ENCODE measurements around the gene C2orf49.
A peak's percentile ranks its signal among the peaks of the same experiment; 100 is the strongest.

Gene C2orf49

GRCh38 chr2:105337122-105338019 is at the start of gene C2orf49:
TSS of gene C2orf49 (plus strand) at chr2:105337540. CDS start at chr2:105337588, 48 bp downstream.
- peak; percentile 71 for DNase-seq (ENCODE audit: low read depth)

GRCh38 chr2:105287692-105288091 is 49.6 kb upstream of the C2orf49 start:
- DNase-seq (ENCODE audit: low read depth): no peak

DNA sequence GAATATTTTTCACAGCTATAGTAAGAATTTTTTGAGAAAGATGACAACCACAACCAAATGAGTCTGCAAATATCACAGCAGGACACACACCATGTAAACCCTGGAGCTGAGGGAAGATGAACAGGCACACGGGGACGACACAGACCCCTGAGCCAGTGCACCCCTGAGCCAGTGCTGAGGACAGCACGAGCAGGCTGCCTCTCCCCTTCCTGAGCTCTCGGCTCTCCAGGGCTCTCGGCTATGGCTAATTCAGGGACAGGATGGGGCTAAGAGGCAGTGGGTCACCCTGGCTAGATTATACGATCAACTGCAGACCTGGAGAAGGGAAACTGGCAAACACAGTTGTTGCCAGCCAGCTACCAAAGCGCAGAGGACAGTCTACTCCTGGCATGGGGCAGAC is 49.2 kb upstream of the C2orf49 start:
- DNase-seq (ENCODE audit: low read depth): no peak

DNA sequence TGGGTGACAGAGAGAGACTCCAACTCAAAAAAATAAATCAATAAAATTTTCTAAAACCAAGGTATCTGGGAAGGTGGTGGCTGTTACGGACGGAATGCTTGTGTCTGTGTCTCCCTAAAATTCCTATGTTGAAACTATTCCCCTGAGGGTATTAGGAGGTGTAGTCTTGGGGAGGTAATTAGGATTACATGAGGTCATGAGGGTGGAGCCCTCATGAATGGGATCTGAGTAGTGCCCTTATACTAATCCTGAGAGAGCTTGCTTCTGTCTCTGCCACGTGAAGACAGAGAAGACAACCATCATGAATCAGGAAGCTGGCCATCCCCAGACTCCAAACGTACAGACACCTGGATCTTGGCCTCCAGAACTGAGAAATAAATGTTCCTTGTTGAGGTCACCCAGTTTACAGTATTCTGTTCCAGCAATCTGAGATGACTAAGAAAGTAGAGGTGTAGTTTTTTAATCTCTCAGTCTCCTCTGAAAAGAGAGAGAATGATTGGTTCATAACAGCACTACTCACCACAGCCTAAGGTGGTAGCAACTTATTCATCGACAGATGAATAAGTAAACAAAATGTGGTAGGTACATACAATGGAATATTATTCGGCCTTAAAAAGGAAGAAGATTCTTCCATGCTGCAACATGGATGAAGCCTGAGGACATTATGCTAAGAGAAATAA is 46.2 kb upstream of the C2orf49 start:
- no peak for DNase-seq (ENCODE audit: low read depth)

GRCh38 chr2:105291981-105292380 is 45.4 kb upstream of the C2orf49 start:
- DNase-seq (ENCODE audit: low read depth): no peak

DNA sequence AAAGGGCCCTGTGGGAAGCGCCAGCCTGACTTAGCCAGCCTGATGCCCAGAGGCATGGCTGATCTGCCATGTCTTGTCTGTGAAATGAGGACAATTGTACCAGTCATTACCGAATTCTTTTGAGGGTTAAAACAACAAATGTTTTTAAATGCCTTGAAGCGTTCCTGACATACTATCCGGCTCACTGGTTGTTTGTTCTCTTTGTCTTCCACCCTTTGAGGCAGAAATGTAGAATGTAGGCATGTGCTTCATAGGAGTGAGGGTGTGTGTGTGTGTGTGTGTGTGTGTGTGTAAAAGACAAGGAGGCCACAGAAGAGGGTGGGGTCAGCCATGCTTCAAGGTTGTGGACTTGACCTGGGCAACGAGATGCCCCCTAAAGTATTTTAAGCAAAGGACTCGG is 43.3 kb upstream of the C2orf49 start:
- DNase-seq (ENCODE audit: low read depth): no peak

GRCh38 chr2:105294844-105295481 is 42.4 kb upstream of the C2orf49 start:
- no peak for DNase-seq (ENCODE audit: low read depth)

DNA sequence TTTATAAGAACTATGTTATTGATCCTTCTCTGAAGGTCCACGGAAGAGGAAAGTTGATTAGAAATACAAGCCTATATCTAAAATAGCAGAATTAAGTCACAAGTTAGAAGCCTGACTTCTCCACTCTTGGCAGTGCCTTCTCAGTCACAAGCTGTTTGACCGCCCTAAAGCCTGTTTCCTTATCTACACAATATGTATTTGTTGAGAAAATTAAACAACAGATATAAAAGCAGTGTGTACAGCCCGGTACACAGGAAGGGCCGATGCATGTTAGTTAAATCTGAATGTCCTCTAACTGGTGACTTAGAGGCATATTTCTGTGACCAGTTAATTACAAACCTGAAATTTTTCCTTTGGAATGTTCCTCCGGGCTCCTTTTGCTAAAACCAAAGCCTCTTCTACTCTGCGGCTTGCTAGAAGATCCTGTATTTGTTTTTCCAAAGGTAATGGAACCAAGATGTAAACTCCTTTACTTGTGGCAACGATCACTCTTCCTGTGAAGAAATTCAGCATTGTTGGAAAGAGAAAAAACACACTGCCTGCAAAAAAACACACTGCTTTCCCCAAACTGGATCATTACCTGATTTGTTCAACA is 41.2 kb upstream of the C2orf49 start:
- no peak for DNase-seq (ENCODE audit: low read depth)

- DNase-seq (ENCODE audit: low read depth): no peak
These were observed 40.1 kb upstream of the C2orf49 start for GRCh38 chr2:105297216-105297615.

DNA sequence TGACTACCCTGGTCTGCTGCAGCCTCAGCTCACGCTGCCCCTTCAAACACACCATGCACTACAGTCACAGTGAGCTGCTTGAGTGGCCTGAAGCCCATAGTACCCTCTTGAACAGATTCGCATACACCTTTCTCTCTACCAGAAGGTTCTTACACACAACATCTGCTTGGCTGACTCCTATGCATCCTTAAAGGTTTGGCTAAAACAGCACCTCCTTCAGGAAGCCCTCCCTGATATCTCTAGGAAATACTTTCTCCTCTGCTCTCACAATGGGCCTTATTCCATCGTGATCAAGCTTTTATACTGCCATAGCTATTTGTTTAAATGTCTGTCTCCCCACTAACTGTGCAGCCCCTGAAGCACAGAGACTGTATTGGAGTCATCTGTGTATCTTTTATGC is 39.3 kb upstream of the C2orf49 start:
- no peak for DNase-seq (ENCODE audit: low read depth)

GRCh38 chr2:105299290-105299689 is 38.0 kb upstream of the C2orf49 start:
- no peak for DNase-seq (ENCODE audit: low read depth)

DNA sequence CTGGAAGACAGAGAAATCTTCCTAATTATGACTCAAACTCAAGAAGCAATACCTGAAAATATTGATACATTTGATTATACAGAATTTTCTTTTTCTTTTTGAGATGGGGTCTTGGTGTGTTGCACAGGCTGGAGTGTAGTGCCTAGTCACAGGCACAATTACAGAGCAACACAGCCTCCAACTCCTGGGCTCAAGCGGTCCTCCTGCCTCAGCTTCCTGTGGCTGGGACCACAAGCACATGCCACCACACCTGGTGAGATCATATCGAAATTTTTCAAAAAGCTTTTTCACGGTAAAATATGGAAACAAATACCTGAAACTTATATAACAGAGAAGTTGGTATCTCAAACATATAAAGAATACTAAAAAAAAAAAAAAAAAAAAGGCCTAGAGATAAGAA is 35.7 kb upstream of the C2orf49 start:
- no peak for DNase-seq (ENCODE audit: low read depth)

- no peak for DNase-seq (ENCODE audit: low read depth)
These were observed 30.2 kb upstream of the C2orf49 start for GRCh38 chr2:105307146-105307545.

DNA sequence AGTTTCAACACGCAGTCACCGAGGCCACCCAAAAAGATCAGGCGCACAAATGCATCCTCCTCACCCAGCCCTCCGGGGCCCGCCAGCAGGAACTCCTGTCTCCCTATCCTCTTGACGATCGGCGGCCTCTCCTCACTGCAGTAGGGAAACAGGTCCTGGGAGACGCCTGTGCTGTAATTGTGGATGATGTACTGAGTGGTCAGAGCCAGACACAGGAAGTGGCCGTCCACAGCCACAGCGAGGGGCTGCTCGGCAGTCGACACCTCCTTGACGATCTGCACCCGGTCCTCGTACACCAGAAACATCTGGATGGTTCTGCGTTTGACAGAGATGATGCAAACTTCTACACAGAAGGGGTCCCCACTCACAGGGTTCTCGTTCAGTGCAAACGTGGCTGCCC is 29.8 kb upstream of the C2orf49 start:
- DNase-seq (ENCODE audit: low read depth): no peak

- no peak for DNase-seq (ENCODE audit: low read depth)
These were observed 29.4 kb upstream of the C2orf49 start for GRCh38 chr2:105307962-105308361.

DNA sequence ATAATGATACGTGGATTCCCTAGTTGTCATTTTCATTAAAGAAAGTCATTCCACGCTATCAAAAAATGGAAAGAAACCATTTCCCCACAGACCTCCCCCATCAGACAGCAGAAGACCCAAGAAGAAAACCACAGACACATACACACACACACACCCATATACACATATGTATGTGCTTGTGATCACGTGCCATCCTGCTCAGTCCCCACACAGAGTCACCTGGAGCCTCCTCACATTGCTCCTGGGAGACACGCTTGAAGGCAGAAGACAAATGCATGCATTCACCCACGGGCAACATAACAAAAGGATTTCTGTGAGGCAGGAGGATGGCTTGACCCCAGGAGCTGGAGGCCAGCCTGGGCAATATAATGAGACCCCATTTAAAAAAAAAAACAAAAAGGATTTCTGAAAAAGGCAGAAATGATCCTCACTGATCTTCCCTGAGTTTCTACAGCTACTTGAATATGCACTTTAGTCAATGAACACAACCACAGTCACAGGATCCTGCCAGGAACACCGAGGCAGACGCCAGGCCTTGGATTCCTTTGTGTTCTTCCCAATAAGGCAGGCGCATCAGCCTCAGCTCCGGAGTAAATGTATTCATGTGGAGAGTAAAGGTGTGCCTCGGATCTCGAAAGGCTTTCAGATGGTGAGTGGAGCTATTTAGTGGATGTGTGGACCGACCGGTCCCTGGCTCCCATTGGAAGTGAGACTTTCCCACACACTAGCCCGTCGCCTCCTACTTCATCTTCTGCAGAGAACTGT is 28.8 kb upstream of the C2orf49 start:
- no peak for DNase-seq (ENCODE audit: low read depth)

GRCh38 chr2:105309147-105309545 is 28.2 kb upstream of the C2orf49 start:
- DNase-seq (ENCODE audit: low read depth): no peak

- DNase-seq (ENCODE audit: low read depth): no peak
These were observed 23.5 kb upstream of the C2orf49 start for GRCh38 chr2:105313877-105314276.

- no peak for DNase-seq (ENCODE audit: low read depth)
These were observed 22.0 kb upstream of the C2orf49 start for GRCh38 chr2:105315314-105315713.

GRCh38 chr2:105317937-105318336 is 19.4 kb upstream of the C2orf49 start:
- no peak for DNase-seq (ENCODE audit: low read depth)

DNA sequence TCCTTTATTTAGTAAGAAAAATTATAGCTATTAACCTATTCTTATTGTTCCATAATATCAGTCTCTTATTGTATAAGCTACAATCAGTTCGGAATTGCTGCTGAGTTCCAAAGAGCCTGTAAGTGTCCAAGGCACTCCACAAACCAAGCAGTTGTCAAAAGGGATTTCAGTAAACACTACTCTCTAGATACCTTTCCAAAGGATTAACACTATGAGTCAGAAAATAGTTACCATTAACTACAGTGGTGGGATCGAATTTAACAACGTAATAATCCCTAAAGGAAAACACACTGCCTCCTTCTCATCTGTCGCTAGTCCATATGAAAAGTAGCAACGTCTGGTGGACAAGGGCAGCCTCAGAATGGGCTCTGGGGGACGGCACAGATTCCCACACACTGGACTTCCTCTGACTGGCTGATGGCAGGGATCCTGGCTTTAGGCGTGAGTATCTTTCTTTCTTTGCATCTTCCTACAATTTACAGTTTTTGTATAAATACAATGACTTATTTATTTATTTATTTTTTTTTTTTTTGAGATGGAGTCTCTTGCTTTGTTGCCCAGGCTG is 16.6 kb upstream of the C2orf49 start:
- no peak for DNase-seq (ENCODE audit: low read depth)

Data from HS-27A (cell line).